K562 (cell line): ENCODE measurements around the gene PTCH2. TPM values are rescaled to one million over a fixed set of nuclear protein-coding genes. Genes with fewer than 3 reads are reported as not detected.

Source experiments
- E2F6 ChIP-seq, 2 experiments: IDR thresholded peaks; 2 replicates each; pipeline ENCODE4 v1.6.1; 2011; ENCODE audit warnings: borderline replicate concordance in 1 of 2, control low read depth in 1 of 2, low read depth in 1 of 2, low read length in 1 of 2, mild to moderate bottlenecking in 1 of 2, mixed read lengths in 1 of 2, moderate library complexity in 1 of 2; ENCODE audit not compliant: insufficient read depth in 1 of 2, insufficient read length in 1 of 2, poor library complexity in 1 of 2, severe bottlenecking in 1 of 2; ENCODE audit errors: extremely low read depth in 1 of 2
- ELF4 ChIP-seq: fragments of 450-650 bp; formaldehyde crosslinking; IDR thresholded peaks from 2 replicates; pipeline ENCODE4 v1.4.0; 2022; ENCODE audit warnings: missing genetic modification characterization
- ILK ChIP-seq: fragments of 450-650 bp; IDR thresholded peaks from 2 replicates; pipeline ENCODE4 v1.6.1; 2016; ENCODE audit warnings: missing genetic modification characterization, low read depth, mild to moderate bottlenecking, missing compliant biosample characterization, moderate library complexity, borderline replicate concordance
- MGA ChIP-seq: fragments of 450-650 bp; IDR thresholded peaks from 2 replicates; pipeline ENCODE4 v1.6.1; 2016; ENCODE audit warnings: mild to moderate bottlenecking, moderate library complexity
- MITF ChIP-seq: IDR thresholded peaks from 2 replicates; pipeline ENCODE4 v1.6.1; 2014; ENCODE audit warnings: antibody characterized with exemption
- NFE2L1 ChIP-seq: fragments of 450-650 bp; IDR thresholded peaks from 2 replicates; pipeline ENCODE4 v1.6.1; 2016; ENCODE audit warnings: missing genetic modification characterization, low read depth, mild to moderate bottlenecking, missing compliant biosample characterization, moderate library complexity, borderline replicate concordance
- NR2C2 ChIP-seq, 2 experiments: fragments of 200-800 bp in 1 of 2; sonication (Bioruptor generic) in 1 of 2; sonication (generic) in 1 of 2; formaldehyde crosslinking in 1 of 2; IDR thresholded peaks; 2 replicates each; pipeline versions ENCODE4 v1.6.1 to v1.8.0; 2016 to 2022; ENCODE audit warnings: mild to moderate bottlenecking in 1 of 2, missing compliant biosample characterization in 1 of 2, missing genetic modification characterization in 1 of 2, missing genetic modification reagents in 1 of 2
- STAG1 ChIP-seq: sonication (generic); formaldehyde crosslinking; IDR thresholded peaks from 2 replicates; pipeline ENCODE4 v1.5.0; 2020; ENCODE audit warnings: missing genetic modification reagents, borderline replicate concordance
- ZNF79 ChIP-seq: fragments of 250-450 bp; sonication (Bioruptor Pico); IDR thresholded peaks from 2 replicates; pipeline ENCODE4 v1.4.0; 2020; ENCODE audit warnings: low read depth, mild to moderate bottlenecking, moderate library complexity
- polyA plus RNA-seq, 8 experiments: library from polyadenylated mRNA; depleted of rRNA in 4 of 8; stranded (reverse) in 5 of 8; unstranded in 3 of 8; fragments of >200 nt; fragmentation: Nextera tagmentation in 2 of 8; fragmentation: Illumina TruSeq in 1 of 8; extraction: Ambion mirVana in 2 of 8; extraction: Trizol in 1 of 8; gene quantifications; 2 replicates each; pipeline versions ENCODE4 v1.2.1 to v1.2.3, GENCODE V29; 2011 to 2014; ENCODE audit warnings: inconsistent platforms in 1 of 8, missing spikeins in 1 of 8
- total RNA-seq, 7 experiments: library from RNA; depleted of rRNA in 6 of 7; stranded (reverse); fragments of >200 nt in 6 of 7; fragmentation: Illumina TruSeq in 2 of 7; extraction: Trizol in 2 of 7; gene quantifications; 2 replicates each; pipeline versions ENCODE4 v1.2.1 to v1.2.3, GENCODE V29; 2011 to 2021; ENCODE audit warnings: low replicate concordance in 1 of 7

PTCH2 gene
- total and polyA plus RNA-seq, 9 of the 15 experiments (the other 6 are each of a cell fraction or from before 2014, with no cell fraction given) = 0.15 to 27.3 (median 0.48) TPM; not detected in 1

GRCh38 chr1:44819608-44820327, 23.3 kb downstream of the PTCH2 start (continued):
- no peak; the same call in 1 of the 2 replicates for TF ChIP-seq MGA
- TF ChIP-seq MITF = peak; percentile 60; the same call in 1 of the 2 replicates
- TF ChIP-seq STAG1 (CRISPR knock-in tag) = no peak
- TF ChIP-seq E2F6 (IDR thresholded peaks at IDR 0.05; ENCODE audit: borderline replicate concordance in 1 of 2, extremely low read depth in 1 of 2, insufficient read depth in 1 of 2, insufficient read length in 1 of 2, low read depth in 1 of 2, low read length in 1 of 2, poor library complexity in 1 of 2, severe bottlenecking in 1 of 2) = peak in 1 of 2 experiments; percentile 11
- TF ChIP-seq NR2C2 (CRISPR knock-in tag; IDR thresholded peaks at IDR 0.05) = no peak
- peak; percentile 77 for TF ChIP-seq NR2C2 (tag; IDR thresholded peaks at IDR 0.05)
- TF ChIP-seq ILK (tag) = 0 out of 2 replicates have a peak, but pooled peaks have one; percentile 12
- peak; percentile 10; the same call in 1 of the 2 replicates for TF ChIP-seq ZNF79 (CRISPR knock-in tag)
- peak; percentile 81; the same call in 1 of the 2 replicates for TF ChIP-seq ELF4
- TF ChIP-seq NFE2L1 (tag) = no peak
